Pons (tissue), 1 donor: Measurements from ENCODE around the gene PITPNM1.
"Not testable (repeated sequence)": the region's sequence is repeated elsewhere in the genome, so short reads cannot be mapped to it uniquely, and the experiment has no call there.

Experiments
- DNase-seq: peaks from one replicate; pipeline ENCODE4 v3.0.0-alpha.2; 2016; ENCODE audit warnings: low spot score

PITPNM1 gene

GRCh38 chr11:67466367-67466766 is 38.8 kb downstream of the PITPNM1 start:
- DNase-seq = no peak

GRCh38 chr11:67465530-67465929 is 39.6 kb downstream of the PITPNM1 start:
- not testable (repeated sequence) for DNase-seq

GRCh38 chr11:67465189-67465510 is 40.0 kb downstream of the PITPNM1 start:
- DNase-seq = no peak

- peak; percentile 74 for DNase-seq
Observed at GRCh38 chr11:67464411-67465188, 40.6 kb downstream of the PITPNM1 start.

- no peak for DNase-seq
Observed at GRCh38 chr11:67463680-67464410, 41.3 kb downstream of the PITPNM1 start.

- DNase-seq = no peak
Observed at GRCh38 chr11:67463186-67463585, 42.0 kb downstream of the PITPNM1 start.

- no peak for DNase-seq
Observed at GRCh38 chr11:67458266-67458665, 46.9 kb downstream of the PITPNM1 start.

- DNase-seq = no peak
Observed at GRCh38 chr11:67457453-67457852, 47.7 kb downstream of the PITPNM1 start.

GRCh38 chr11:67456068-67456705 is 49.0 kb downstream of the PITPNM1 start:
- no peak for DNase-seq

- no peak for DNase-seq
Observed at GRCh38 chr11:67455054-67455453, 50.1 kb downstream of the PITPNM1 start, which contains the start of gene CABP4. Gene CABP4 (plus strand): TSS chr11:67455354. CDS start chr11:67455424, 70 bp downstream.

- DNase-seq = no peak
Observed at GRCh38 chr11:67453816-67454732, 51.1 kb downstream of the PITPNM1 start.

- no peak for DNase-seq
Observed at GRCh38 chr11:67452141-67452952, 52.8 kb downstream of the PITPNM1 start, which contains the start of gene GPR152. Gene GPR152 (minus strand): TSS chr11:67452729. CDS start chr11:67452724, 5 bp downstream.

GRCh38 chr11:67451658-67451976 is 53.5 kb downstream of the PITPNM1 start:
- DNase-seq = no peak

GRCh38 chr11:67450796-67451657 is 54.1 kb downstream of the PITPNM1 start:
- DNase-seq = no peak

GRCh38 chr11:67449116-67449844 is 55.9 kb downstream of the PITPNM1 start:
- peak; percentile 52 for DNase-seq

GRCh38 chr11:67448220-67448609 is 56.9 kb downstream of the PITPNM1 start:
- DNase-seq = no peak

- no peak for DNase-seq
Observed at GRCh38 chr11:67445515-67445914, 59.6 kb downstream of the PITPNM1 start.

GRCh38 chr11:67442504-67443404 is 62.4 kb downstream of the PITPNM1 start:
- no peak for DNase-seq
